Measurements from ENCODE around the gene MCF2L. TPM values are rescaled to one million over a fixed set of nuclear protein-coding genes. Genes with fewer than 3 reads are reported as not detected.

Gene MCF2L
- total RNA-seq, 1 experiment from 2014 or later, result 5.9 TPM

- no peaks in the 10 kb centered on the region for H3K27me3 ChIP-seq (ENCODE audit: low read length)
- H3K79me2 ChIP-seq (ENCODE audit: low read length), result no peaks in the 10 kb centered on the region
- H3K36me3 ChIP-seq (ENCODE audit: low read depth, low read length), result no peaks in the 10 kb centered on the region
- no peaks in the 10 kb centered on the region for H3F3A ChIP-seq (ENCODE audit: low read length, unreplicated experiment)
- DNase-seq (no peak), ATAC-seq (no peak)
- ChIA-PET CTCF (no interaction called here), POLR2A (ENCODE audit: unreplicated experiment) (no interaction called here)
- no peaks in the 10 kb centered on the region for H3K9me2 ChIP-seq (replicated peaks; ENCODE audit: low read length)
- no peaks in the 10 kb centered on the region for H3K9me3 ChIP-seq (ENCODE audit: low read length)
- no peak overlapping the region for H3K4me3 ChIP-seq (ENCODE audit: low read length)
- no TSS peak for BruUV-seq (replicated peaks)
- no peak for TF ChIP-seq CTCF (conservative IDR thresholded peaks at IDR 0.05; ENCODE audit: low read depth, low read length)
- no peak for TF ChIP-seq EZH2phosphoT487 (IDR thresholded peaks at IDR 0.05; ENCODE audit: borderline replicate concordance, low read length)
- no peak for TF ChIP-seq EZH2 (IDR thresholded peaks at IDR 0.05; ENCODE audit: low read length, unreplicated experiment)
- intact Hi-C loops (cut with micrococcal nuclease), result no loop called here
- no peak overlapping the region for H3K9ac ChIP-seq (ENCODE audit: low read length)
- 0 out of 2 replicates have a peak overlapping the region, but pooled peaks have one; percentile 53 for H2AFZ ChIP-seq (ENCODE audit: low read length)
- peak overlapping the region; percentile 63 for H3K27ac ChIP-seq (ENCODE audit: low read length)
- peak overlapping the region; percentile 68 for H3K4me2 ChIP-seq (ENCODE audit: low read length)
- H3K4me1 ChIP-seq (ENCODE audit: insufficient read depth, low read length), result peaks cover 11% of the 10 kb centered on the region
- no peaks in the 10 kb centered on the region for H4K20me1 ChIP-seq (ENCODE audit: low read length)
Measured at GRCh38 chr13:113064000-113064533, 95.1 kb downstream of the MCF2L start.

GRCh38 chr13:113064534-113065405 lies 95.8 kb downstream of the MCF2L start:
- Histone ChIP-seq H2AFZ (ENCODE audit: low read length) (0 out of 2 replicates have a peak overlapping the region, but pooled peaks have one; percentile 53), H3K9ac (ENCODE audit: low read length) (no peak overlapping the region), H3K27me3 (ENCODE audit: low read length) (no peaks in the 10 kb centered on the region), H3K4me1 (ENCODE audit: insufficient read depth, low read length) (peaks cover 11% of the 10 kb centered on the region), H4K20me1 (ENCODE audit: low read length) (no peaks in the 10 kb centered on the region), H3K27ac (ENCODE audit: low read length) (peak overlapping the region; percentile 63), H3K9me3 (ENCODE audit: low read length) (no peaks in the 10 kb centered on the region), H3K4me2 (ENCODE audit: low read length) (peak overlapping the region; percentile 68), H3K4me3 (ENCODE audit: low read length) (no peak overlapping the region), H3K36me3 (ENCODE audit: low read depth, low read length) (no peaks in the 10 kb centered on the region), H3K79me2 (ENCODE audit: low read length) (no peaks in the 10 kb centered on the region), H3K9me2 (replicated peaks; ENCODE audit: low read length) (no peaks in the 10 kb centered on the region), H3F3A (ENCODE audit: low read length, unreplicated experiment) (no peaks in the 10 kb centered on the region)
- TF ChIP-seq CTCF (conservative IDR thresholded peaks at IDR 0.05; ENCODE audit: low read depth, low read length) (no peak), EZH2 (IDR thresholded peaks at IDR 0.05; ENCODE audit: low read length, unreplicated experiment) (no peak), EZH2phosphoT487 (IDR thresholded peaks at IDR 0.05; ENCODE audit: borderline replicate concordance, low read length) (no peak)
- ATAC-seq (peak; percentile 70), DNase-seq (peak; percentile 75)
- POLR2A ChIA-PET (ENCODE audit: unreplicated experiment), result no interaction called here
- intact Hi-C loops (cut with micrococcal nuclease), result no loop called here
- CTCF ChIA-PET, result interaction anchor here (0.6 kb wide), 1 partner anchor 329 kb away, joined by 3 read pairs; no protein-coding TSS in a partner anchor
- BruUV-seq (replicated peaks), result no TSS peak
